Stimulated activated CD8-positive, alpha-beta memory T cell treated with anti-CD3 and anti-CD28 coated beads, Interleukin-4, amount 100 ng/mL, for 48 hours (primary cell): Measurements from ENCODE around the gene TMEM154.

Experiments used
- DNase-seq: peaks from one replicate; pipeline ENCODE4 v3.0.0-alpha.2; 2020

Gene TMEM154

GRCh38 chr4:152691761-152692160 lies 12.0 kb upstream of the TMEM154 start:
- DNase-seq = no peak

DNA sequence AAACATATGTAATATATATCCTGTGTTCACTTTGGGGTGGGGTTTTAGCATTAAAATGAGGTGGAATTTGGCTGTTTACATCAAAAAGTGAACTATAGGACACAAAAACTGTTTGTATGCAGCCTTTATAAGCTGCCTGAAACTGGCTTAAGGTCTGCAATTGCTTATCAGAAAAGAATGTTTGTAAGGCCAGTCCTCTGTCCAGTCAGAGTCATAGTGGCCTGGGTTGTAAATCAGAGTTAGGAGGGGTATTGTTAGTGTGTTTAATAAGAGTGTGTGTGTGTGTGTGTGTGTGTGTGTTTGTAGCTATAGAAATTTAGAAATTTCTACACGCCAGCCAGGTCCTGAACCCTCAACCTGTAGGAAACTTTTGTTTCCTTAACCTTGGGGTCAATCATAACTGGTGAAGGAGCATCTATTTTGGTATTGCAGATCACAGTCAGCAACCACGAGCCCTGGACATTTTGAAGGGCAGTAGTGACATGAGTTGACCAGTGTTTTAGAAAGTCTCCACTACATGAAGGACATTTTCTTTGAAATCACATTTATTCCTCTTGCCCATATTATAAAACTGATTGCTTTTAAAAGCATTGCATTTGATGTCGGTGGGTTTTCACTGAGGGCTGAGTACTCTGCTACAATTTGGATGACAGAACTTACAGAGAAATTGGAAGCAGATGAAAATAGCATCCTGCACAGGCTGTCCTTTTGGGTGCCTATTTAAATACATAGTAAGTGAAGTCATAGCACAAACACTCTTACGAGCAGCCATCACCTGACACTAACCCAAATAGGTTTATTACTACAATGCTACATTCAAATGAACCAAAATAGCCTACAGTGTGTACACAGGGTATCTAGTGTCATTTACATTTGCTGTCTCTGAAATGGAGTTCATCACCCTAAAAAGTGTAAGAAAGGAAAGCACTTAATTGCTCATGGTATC lies 11.2 kb upstream of the TMEM154 start:
- DNase-seq = no peak

GRCh38 chr4:152689615-152690501 lies 10.1 kb upstream of the TMEM154 start:
- DNase-seq = no peak

DNA sequence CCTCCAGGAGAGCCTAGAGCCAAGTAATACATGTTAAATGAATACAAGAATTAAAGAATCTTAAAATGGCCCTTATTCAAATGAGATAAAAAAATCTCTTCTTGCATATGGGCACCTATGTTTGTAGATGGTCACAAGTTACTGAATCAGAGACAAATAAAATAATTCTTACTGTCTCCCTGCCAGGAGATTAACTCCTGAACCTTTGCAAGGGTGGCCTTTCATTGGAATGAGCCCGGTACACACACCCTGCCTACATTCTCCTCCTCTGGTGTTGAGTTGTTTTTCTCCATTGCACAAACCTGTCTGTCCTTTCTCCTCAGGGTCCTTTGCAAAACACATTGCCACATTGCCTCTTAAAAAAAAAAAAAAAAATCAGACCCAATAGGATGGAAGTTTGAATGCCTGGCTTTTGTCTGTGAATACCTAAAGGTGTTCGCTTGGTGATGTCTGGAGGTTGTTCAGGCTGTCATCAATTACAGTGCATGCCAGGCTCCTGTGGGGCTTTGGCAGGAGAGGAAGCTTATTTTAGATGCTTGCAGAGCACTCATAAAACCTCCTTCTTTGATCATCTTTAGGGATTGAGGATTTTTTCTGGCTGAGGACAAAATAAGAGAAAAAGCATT lies 8.3 kb upstream of the TMEM154 start:
- no peak for DNase-seq

GRCh38 chr4:152686452-152687013 lies 6.7 kb upstream of the TMEM154 start:
- no peak for DNase-seq

DNA sequence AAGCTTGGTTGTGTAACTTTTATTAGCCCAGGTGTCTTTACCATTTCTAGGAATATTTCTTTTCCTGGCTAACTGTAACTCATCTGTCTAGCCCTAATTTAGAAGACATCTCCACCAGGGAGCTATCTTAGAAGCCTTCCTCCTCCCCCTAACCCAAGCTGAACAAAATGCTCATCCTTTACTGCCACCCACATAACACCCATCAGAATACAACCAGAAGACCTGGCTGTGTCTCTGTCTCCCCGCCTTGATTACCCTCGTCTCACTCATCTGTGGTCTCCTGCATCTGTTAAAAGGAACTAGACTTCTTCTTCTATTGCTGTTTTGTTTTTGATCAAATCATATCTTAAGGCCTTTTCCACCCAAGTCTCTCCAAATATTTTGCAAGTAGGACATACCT lies 4.8 kb upstream of the TMEM154 start:
- no peak for DNase-seq

GRCh38 chr4:152684007-152684406 lies 4.2 kb upstream of the TMEM154 start:
- no peak for DNase-seq

GRCh38 chr4:152682143-152682941 lies 2.5 kb upstream of the TMEM154 start:
- DNase-seq = no peak

DNA sequence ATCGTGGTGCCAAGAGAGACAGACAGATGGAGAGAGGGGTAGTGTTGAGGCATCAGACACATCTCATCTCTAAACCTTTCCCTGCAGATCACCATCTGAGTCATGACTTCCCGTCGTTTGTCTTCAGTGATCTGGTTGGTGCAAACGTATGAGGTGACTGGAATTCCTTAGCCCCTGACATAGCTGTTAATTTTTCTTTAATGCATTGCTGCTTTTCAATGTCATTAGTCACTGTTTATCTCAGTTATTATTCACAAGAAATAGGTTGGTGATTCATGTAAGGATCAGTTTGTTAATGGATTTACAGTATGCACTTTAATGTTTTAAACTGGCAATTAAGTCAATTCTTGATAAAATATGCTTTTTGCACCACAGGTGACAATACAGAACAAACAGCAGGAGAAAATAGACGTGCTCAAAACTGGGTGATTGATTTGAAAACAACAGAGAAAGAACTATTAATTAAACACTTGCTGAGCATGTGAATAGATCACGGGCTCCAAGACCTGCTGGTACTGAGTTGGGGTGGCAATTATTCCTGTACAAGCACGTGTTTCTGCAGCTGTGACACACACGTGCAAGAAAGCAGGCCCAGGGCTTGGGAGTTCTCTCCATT lies 1.3 kb upstream of the TMEM154 start:
- no peak for DNase-seq

GRCh38 chr4:152678841-152679240 lies 956 bp downstream of the TMEM154 start:
- no peak for DNase-seq

GRCh38 chr4:152677117-152677516 lies 2.7 kb downstream of the TMEM154 start:
- DNase-seq = no peak

- no peak for DNase-seq
These were observed 3.5 kb downstream of the TMEM154 start for GRCh38 chr4:152676052-152676854.

DNA sequence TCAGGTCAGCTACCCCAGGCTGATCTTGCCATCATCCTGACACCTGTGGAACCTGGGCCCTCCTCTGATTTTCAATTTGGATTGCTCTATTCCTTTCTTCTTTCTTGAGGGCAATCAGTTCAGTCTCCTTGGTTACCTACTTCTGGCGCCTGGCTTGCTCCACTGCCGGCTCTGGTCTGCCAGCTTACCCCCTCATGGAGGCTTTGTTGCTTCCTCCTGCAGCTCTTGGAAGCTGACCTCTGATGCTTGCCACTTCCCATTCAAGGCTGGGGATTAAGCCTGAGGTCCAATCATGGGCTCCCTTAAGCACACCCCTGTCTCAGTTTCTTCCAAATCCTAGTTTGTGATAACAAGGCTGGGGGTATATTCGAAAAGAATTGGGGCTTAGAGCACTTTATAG lies 5.4 kb downstream of the TMEM154 start:
- DNase-seq = no peak

DNA sequence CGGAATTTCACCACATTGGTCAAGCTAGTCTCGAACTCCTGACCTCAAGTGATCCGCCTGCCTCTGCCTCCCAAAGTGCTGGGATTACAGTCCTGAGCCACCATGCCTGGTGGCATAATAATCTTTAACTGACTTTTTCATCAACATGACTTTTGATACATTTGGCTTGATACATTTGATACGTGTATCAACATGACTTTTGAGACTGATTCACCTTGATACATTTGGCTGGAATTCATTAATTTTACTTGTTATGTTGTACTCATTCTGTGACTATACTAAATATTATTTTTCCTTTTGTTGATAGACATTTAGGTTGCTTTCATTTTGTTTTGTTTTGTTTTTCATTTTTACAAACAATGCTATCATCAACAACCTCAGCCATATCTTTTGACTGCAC lies 6.3 kb downstream of the TMEM154 start:
- no peak for DNase-seq

GRCh38 chr4:152672206-152673092 lies 7.3 kb downstream of the TMEM154 start:
- no peak for DNase-seq

- no peak for DNase-seq
These were observed 11.3 kb downstream of the TMEM154 start for GRCh38 chr4:152668338-152668964.

DNA sequence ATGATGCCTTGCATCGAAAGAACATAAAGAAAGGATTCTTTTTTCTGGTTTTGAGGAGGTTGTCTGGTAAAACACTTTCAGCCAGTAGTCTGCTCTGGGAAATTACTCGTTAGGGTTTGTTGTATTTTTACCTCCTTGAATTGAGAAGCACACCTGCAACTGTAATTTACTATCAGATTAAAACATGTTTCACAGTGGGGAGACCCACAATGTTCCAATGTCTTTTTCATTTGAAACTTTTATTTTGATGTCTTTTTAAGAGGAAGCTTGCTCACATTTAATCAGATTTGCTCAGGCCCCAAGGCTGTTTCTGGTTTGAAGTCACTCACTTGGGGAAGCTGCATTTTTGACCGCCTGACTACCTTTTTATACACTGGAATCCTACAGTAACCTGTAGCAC lies 12.0 kb downstream of the TMEM154 start:
- DNase-seq = no peak

- DNase-seq = no peak
These were observed 12.9 kb downstream of the TMEM154 start for GRCh38 chr4:152666946-152667345.
